Psoas muscle (tissue), 8 donors: ENCODE measurements around the gene GNAZ. TPM values are rescaled to one million over a fixed set of nuclear protein-coding genes. Genes with fewer than 3 reads are reported as not detected.
"Not testable (repeated sequence)": the region's sequence is repeated elsewhere in the genome, so short reads cannot be mapped to it uniquely, and the experiment has no call there.

ENCODE experiments used
- ATAC-seq, 4 donors: fragments of 200-7000 bp; cut with Tn5 transposase; one replicate each; pipeline ENCODE4 v1.9.1; 2020; ENCODE audit warnings: moderate library complexity in 3 of 4, mild to moderate bottlenecking in 2 of 4
- DNase-seq, 2 donors: peaks; one replicate each; pipeline ENCODE4 v3.0.0-alpha.2; 2020
- H3K27ac ChIP-seq: fragments of 200-600 bp; one replicate; pipeline ENCODE4 v1.8.0; 2022
- H3K27me3 ChIP-seq, 3 donors: fragments of 200-600 bp in 1 of 3; one replicate each; pipeline versions ENCODE4 v1.6.1 to v1.8.0; 2013 to 2022; ENCODE audit warnings: low read length in 2 of 3, mild to moderate bottlenecking in 2 of 3, moderate library complexity in 1 of 3; ENCODE audit not compliant: insufficient read depth in 3 of 3
- H3K36me3 ChIP-seq, 2 donors: fragments of 200-600 bp in 1 of 2; one replicate each; pipeline versions ENCODE4 v1.6.1 to v1.8.0; 2013 to 2022; ENCODE audit warnings: low read depth in 1 of 2, mild to moderate bottlenecking in 1 of 2, moderate library complexity in 1 of 2; ENCODE audit not compliant: insufficient read depth in 1 of 2
- H3K4me1 ChIP-seq: fragments of 200-600 bp; one replicate; pipeline ENCODE4 v1.8.0; 2022
- H3K4me3 ChIP-seq: fragments of 200-600 bp; one replicate; pipeline ENCODE4 v1.8.0; 2022; ENCODE audit warnings: mild to moderate bottlenecking
- H3K9me3 ChIP-seq: fragments of 200-600 bp; one replicate; pipeline ENCODE4 v1.8.0; 2022
- WGBS, 3 donors: extraction: QIAGEN DNeasy Blood & Tissue Kit; methylation state at CpG; one replicate each; pipeline versions ENCODE4 v1.1.6 to v1.1.7; 2013; 5-methylcytosine and 5-hydroxymethylcytosine counted together
- intact Hi-C, 2 donors: fragments of 100-400 bp; cut with DNase I; formaldehyde crosslinking; loops; one replicate each; pipeline versions ENCODE4 v1.11.0 to v1.14.2; 2022
- polyA plus RNA-seq, 3 donors: library from polyadenylated mRNA; stranded (reverse); fragments of 200-250 nt; gene quantifications; one replicate each; pipeline ENCODE4 v1.2.3, GENCODE V29; 2013
- total RNA-seq, 4 donors: library from RNA; stranded (reverse); fragmentation: NEBNext Ultra II Directional in 2 of 4; extraction: Animal tissue kit (Norgen Biotek cat#: 25700) in 2 of 4; gene quantifications; one replicate each; pipeline versions ENCODE4 v1.2.1 to v1.2.4, GENCODE V29; 2021 to 2023
- TF ChIP-seq, protein P1 (sequence below): fragments of 200-600 bp; IDR thresholded peaks from one replicate; pipeline ENCODE4 v1.8.0; 2022; ENCODE audit warnings: antibody characterized with exemption
- donor health status: healthy with polysubstance abuse.
- donor health status: DM: no; HTN: no; CAD: no; lungs with moderate emphysema.
- donor health status: Bipolar disorder and iron deficiency.
- donor health status: healthy.
- donor health status: DM: yes; HTN: yes; CAD: no.
- donor health status: DM: no; HTN: no; CAD: no.
- donor health status: DM: no; HTN: no; CAD: no.
- donor health status: DM: yes; HTN: yes; CAD: no.

GNAZ gene
- total and polyA plus RNA-seq, 7 donors = 0.99 to 3.9 (median 1.7) TPM

GRCh38 chr22:23042179-23042578 lies 28.1 kb upstream of the GNAZ start:
- ATAC-seq = no peak
- no peak for DNase-seq
- H3K9me3 ChIP-seq = peaks cover 7% of the 10 kb centered on the region

GRCh38 chr22:23044570-23044969 lies 25.7 kb upstream of the GNAZ start:
- TF ChIP-seq, protein P1, sequence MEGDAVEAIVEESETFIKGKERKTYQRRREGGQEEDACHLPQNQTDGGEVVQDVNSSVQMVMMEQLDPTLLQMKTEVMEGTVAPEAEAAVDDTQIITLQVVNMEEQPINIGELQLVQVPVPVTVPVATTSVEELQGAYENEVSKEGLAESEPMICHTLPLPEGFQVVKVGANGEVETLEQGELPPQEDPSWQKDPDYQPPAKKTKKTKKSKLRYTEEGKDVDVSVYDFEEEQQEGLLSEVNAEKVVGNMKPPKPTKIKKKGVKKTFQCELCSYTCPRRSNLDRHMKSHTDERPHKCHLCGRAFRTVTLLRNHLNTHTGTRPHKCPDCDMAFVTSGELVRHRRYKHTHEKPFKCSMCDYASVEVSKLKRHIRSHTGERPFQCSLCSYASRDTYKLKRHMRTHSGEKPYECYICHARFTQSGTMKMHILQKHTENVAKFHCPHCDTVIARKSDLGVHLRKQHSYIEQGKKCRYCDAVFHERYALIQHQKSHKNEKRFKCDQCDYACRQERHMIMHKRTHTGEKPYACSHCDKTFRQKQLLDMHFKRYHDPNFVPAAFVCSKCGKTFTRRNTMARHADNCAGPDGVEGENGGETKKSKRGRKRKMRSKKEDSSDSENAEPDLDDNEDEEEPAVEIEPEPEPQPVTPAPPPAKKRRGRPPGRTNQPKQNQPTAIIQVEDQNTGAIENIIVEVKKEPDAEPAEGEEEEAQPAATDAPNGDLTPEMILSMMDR = no peak
- no peak overlapping the region for H3K4me3 ChIP-seq
- H3K36me3 ChIP-seq = no peaks in the 10 kb centered on the region
- H3K27me3 ChIP-seq = peaks cover 0 to 12% (median 0%) of the 10 kb centered on the region in 3 donors
- DNase-seq (no peak), ATAC-seq (no peak)
- H3K4me1 ChIP-seq = no peaks in the 10 kb centered on the region
- H3K27ac ChIP-seq = no peak overlapping the region
- 31 to 62% (median 55%) methylated on average over 1 of the region's 1 CpG for WGBS, 3 donors
- H3K9me3 ChIP-seq = peaks cover 7% of the 10 kb centered on the region
- intact Hi-C loops = no loop called here

More at GRCh38 chr22:23042179-23042578, 28.1 kb upstream of the GNAZ start:
- no peak overlapping the region for H3K4me3 ChIP-seq
- intact Hi-C loops = no loop called here
- 69 to 76% (median 74%) methylated on average over 3 of the region's 3 CpGs for WGBS, 3 donors
- peaks cover 0 to 14% (median 0%) of the 10 kb centered on the region in 3 donors for H3K27me3 ChIP-seq
- no peaks in the 10 kb centered on the region for H3K4me1 ChIP-seq
- H3K27ac ChIP-seq = no peak overlapping the region
- TF ChIP-seq, protein P1 = no peak
- H3K36me3 ChIP-seq = no peaks in the 10 kb centered on the region

DNA sequence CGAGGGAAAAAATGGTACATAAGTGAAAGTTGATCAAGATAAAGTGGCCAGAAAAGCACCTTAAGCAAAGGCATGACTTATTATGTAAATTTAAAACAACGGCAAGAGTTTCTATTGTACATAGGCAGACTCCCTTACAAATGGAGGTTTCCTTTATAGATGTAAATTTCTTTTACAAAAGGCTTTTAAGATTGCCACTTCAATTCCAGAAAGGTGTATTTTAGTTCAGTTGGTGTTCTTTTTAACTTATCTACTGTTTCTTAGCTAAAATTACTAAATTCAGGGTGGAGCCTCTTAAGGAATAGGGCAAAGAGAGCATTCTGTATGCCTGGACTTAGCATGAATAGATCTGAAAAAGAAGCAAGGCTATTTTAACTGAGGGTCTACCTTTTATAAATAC lies 24.9 kb upstream of the GNAZ start:
- intact Hi-C loops = no loop called here
- H3K4me3 ChIP-seq = no peak overlapping the region
- H3K9me3 ChIP-seq = peaks cover 7% of the 10 kb centered on the region
- no peaks in the 10 kb centered on the region for H3K36me3 ChIP-seq
- ATAC-seq (no peak), DNase-seq (no peak)
- no peaks in the 10 kb centered on the region for H3K4me1 ChIP-seq
- H3K27me3 ChIP-seq = peaks cover 0 to 12% (median 0%) of the 10 kb centered on the region in 3 donors
- TF ChIP-seq, protein P1 = no peak
- no peak overlapping the region for H3K27ac ChIP-seq
- 60 to 75% (median 62%) methylated on average over 2 of the region's 2 CpGs for WGBS, 3 donors

DNA sequence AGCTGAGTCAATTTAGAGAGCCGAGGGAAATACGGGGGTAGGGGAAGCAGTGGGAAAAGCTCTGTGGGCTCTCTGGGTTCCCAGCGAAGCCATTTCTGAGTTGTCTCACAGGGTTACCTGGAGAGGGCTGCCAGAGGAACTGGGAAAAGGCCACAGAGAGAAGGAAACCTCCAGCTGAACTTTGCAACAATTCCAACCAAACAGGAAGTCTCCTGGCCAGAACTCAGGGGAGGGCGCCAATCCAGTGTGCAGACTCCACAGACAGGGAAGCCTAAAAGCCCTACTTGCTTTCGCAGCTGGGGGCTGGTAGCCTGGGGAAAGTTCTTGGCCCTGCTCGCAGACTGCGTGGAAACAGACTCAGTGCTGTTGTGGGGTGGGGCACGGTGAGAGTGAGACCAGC lies 23.1 kb upstream of the GNAZ start:
- H3K4me1 ChIP-seq = no peaks in the 10 kb centered on the region
- ATAC-seq (no peak), DNase-seq (no peak)
- no peaks in the 10 kb centered on the region for H3K36me3 ChIP-seq
- H3K27ac ChIP-seq = no peak overlapping the region
- H3K9me3 ChIP-seq = peaks cover 10% of the 10 kb centered on the region
- no peak overlapping the region for H3K4me3 ChIP-seq
- intact Hi-C loops = no loop called here
- TF ChIP-seq, protein P1 = no peak
- WGBS, 3 donors = 73 to 74% (median 74%) methylated on average over 8 of the region's 8 CpGs
- H3K27me3 ChIP-seq = peaks cover 0 to 12% (median 0%) of the 10 kb centered on the region in 3 donors

- ATAC-seq = no peak
- intact Hi-C loops = no loop called here
- WGBS, 3 donors = 79 to 89% (median 89%) methylated on average over 6 of the region's 6 CpGs
- DNase-seq = no peak
- H3K9me3 ChIP-seq = peaks cover 10% of the 10 kb centered on the region
- H3K27ac ChIP-seq = no peak overlapping the region
- no peaks in the 10 kb centered on the region for H3K4me1 ChIP-seq
- H3K27me3 ChIP-seq = peaks cover 0 to 12% (median 0%) of the 10 kb centered on the region in 3 donors
- H3K36me3 ChIP-seq = no peaks in the 10 kb centered on the region
- TF ChIP-seq, protein P1 = no peak
- H3K4me3 ChIP-seq = no peak overlapping the region
These were observed 22.6 kb upstream of the GNAZ start for GRCh38 chr22:23047742-23048141.

GRCh38 chr22:23050546-23050945 lies 19.8 kb upstream of the GNAZ start:
- H3K36me3 ChIP-seq, H3K4me1 ChIP-seq, ATAC-seq, intact Hi-C loops, H3K27ac ChIP-seq, H3K4me3 ChIP-seq, DNase-seq: not testable (repeated sequence)
- H3K9me3 ChIP-seq = peaks cover 10% of the 10 kb centered on the region
- WGBS, 3 donors = 80 to 88% (median 84%) methylated on average over 1 of the region's 1 CpG
- H3K27me3 ChIP-seq = peaks cover 0 to 15% (median 0%) of the 10 kb centered on the region in 3 donors
